ENCODE results near the gene IFNGR1.

IFNGR1 gene

GRCh38 chr6:137165375-137166246 lies 53.6 kb downstream of the IFNGR1 start:
- H3K4me3 ChIP-seq (ENCODE audit: low read depth, low read length), result no peak overlapping the region
- DNase-seq (ENCODE audit: low read depth), result peak; percentile 33
- TF ChIP-seq CTCF (conservative IDR thresholded peaks at IDR 0.05; ENCODE audit: low read depth, low read length), result peak; percentile 54

- TF ChIP-seq CTCF (conservative IDR thresholded peaks at IDR 0.05; ENCODE audit: low read depth, low read length), result no peak
- DNase-seq (ENCODE audit: low read depth), result no peak
- H3K4me3 ChIP-seq (ENCODE audit: low read depth, low read length), result no peak overlapping the region
Measured at GRCh38 chr6:137163732-137164318, 55.4 kb downstream of the IFNGR1 start.

- H3K4me3 ChIP-seq (ENCODE audit: low read depth, low read length), result no peak overlapping the region
- DNase-seq (ENCODE audit: low read depth), result no peak
- TF ChIP-seq CTCF (conservative IDR thresholded peaks at IDR 0.05; ENCODE audit: low read depth, low read length), result no peak
Measured at GRCh38 chr6:137162692-137163306, 56.4 kb downstream of the IFNGR1 start.

- TF ChIP-seq CTCF (conservative IDR thresholded peaks at IDR 0.05; ENCODE audit: low read depth, low read length), result no peak
- H3K4me3 ChIP-seq (ENCODE audit: low read depth, low read length), result no peak overlapping the region
- DNase-seq (ENCODE audit: low read depth), result no peak
Measured at GRCh38 chr6:137161949-137162348, 57.2 kb downstream of the IFNGR1 start.

GRCh38 chr6:137160763-137161162 lies 58.4 kb downstream of the IFNGR1 start:
- peak; percentile 78 for DNase-seq (ENCODE audit: low read depth)
- TF ChIP-seq CTCF (conservative IDR thresholded peaks at IDR 0.05; ENCODE audit: low read depth, low read length), result no peak
- no peak overlapping the region for H3K4me3 ChIP-seq (ENCODE audit: low read depth, low read length)

GRCh38 chr6:137159912-137160311 lies 59.3 kb downstream of the IFNGR1 start:
- peak; percentile 29 for DNase-seq (ENCODE audit: low read depth)
- no peak overlapping the region for H3K4me3 ChIP-seq (ENCODE audit: low read depth, low read length)
- no peak for TF ChIP-seq CTCF (conservative IDR thresholded peaks at IDR 0.05; ENCODE audit: low read depth, low read length)

All from choroid plexus epithelial cell (primary cell).